ENCODE results near the gene CAPN3. TPM values are rescaled to one million over a fixed set of nuclear protein-coding genes. Genes with fewer than 3 reads are reported as not detected.

CAPN3 gene
- total and polyA plus RNA-seq, 2 experiments from 2014 or later = 0.84 to 1.1 TPM

GRCh38 chr15:42394106-42394505 lies 34.8 kb downstream of the CAPN3 start:
- H3K4me1 ChIP-seq (ENCODE audit: insufficient read depth) = no peaks in the 10 kb centered on the region
- no peaks in the 10 kb centered on the region for H3K79me2 ChIP-seq (replicated peaks; ENCODE audit: insufficient read depth)
- 0 out of 2 replicates have a peak, but pooled peaks cover 7% of the 10 kb centered on the region for H3K9me2 ChIP-seq (ENCODE audit: insufficient read depth)
- no peak overlapping the region for H3K4me3 Mint-ChIP-seq
- H3K36me3 ChIP-seq (ENCODE audit: insufficient read depth) = no peaks in the 10 kb centered on the region
- H3K36me3 Mint-ChIP-seq (ENCODE audit: low read depth) = no peaks in the 10 kb centered on the region
- H3K27ac Mint-ChIP-seq = no peak overlapping the region; the same call in 1 of the 2 replicates
- H3F3A ChIP-seq (replicated peaks; ENCODE audit: low read depth) = no peaks in the 10 kb centered on the region
- H3K9me3 Mint-ChIP-seq = no peaks in the 10 kb centered on the region; the same call in 1 of the 3 replicates
- no peaks in the 10 kb centered on the region for H4K20me1 ChIP-seq (replicated peaks; ENCODE audit: insufficient read depth)
- H3K4me3 ChIP-seq = no peak overlapping the region
- no peak for ATAC-seq
- H3K27ac ChIP-seq (ENCODE audit: low read depth) = no peak overlapping the region
- no peaks in the 10 kb centered on the region for H3K27me3 ChIP-seq (ENCODE audit: insufficient read depth)
- no peak overlapping the region for H3K4me2 ChIP-seq
- H3K4me1 Mint-ChIP-seq = no peaks in the 10 kb centered on the region
- no peak for DNase-seq (ENCODE audit: low spot score)
- TF ChIP-seq ZNF462 (CRISPR knock-in tag; IDR thresholded peaks at IDR 0.05) = no peak
- TF ChIP-seq POLR2AphosphoS5 (IDR thresholded peaks at IDR 0.05; ENCODE audit: low read depth) = no peak
- no peak for TF ChIP-seq JUNB (IDR thresholded peaks at IDR 0.05; ENCODE audit: unreplicated experiment)
- no peak for TF ChIP-seq STAT1 (IDR thresholded peaks at IDR 0.05; ENCODE audit: unreplicated experiment)
- no peak for TF ChIP-seq ZNF114 (CRISPR knock-in tag; IDR thresholded peaks at IDR 0.05)
- TF ChIP-seq, protein P1, sequence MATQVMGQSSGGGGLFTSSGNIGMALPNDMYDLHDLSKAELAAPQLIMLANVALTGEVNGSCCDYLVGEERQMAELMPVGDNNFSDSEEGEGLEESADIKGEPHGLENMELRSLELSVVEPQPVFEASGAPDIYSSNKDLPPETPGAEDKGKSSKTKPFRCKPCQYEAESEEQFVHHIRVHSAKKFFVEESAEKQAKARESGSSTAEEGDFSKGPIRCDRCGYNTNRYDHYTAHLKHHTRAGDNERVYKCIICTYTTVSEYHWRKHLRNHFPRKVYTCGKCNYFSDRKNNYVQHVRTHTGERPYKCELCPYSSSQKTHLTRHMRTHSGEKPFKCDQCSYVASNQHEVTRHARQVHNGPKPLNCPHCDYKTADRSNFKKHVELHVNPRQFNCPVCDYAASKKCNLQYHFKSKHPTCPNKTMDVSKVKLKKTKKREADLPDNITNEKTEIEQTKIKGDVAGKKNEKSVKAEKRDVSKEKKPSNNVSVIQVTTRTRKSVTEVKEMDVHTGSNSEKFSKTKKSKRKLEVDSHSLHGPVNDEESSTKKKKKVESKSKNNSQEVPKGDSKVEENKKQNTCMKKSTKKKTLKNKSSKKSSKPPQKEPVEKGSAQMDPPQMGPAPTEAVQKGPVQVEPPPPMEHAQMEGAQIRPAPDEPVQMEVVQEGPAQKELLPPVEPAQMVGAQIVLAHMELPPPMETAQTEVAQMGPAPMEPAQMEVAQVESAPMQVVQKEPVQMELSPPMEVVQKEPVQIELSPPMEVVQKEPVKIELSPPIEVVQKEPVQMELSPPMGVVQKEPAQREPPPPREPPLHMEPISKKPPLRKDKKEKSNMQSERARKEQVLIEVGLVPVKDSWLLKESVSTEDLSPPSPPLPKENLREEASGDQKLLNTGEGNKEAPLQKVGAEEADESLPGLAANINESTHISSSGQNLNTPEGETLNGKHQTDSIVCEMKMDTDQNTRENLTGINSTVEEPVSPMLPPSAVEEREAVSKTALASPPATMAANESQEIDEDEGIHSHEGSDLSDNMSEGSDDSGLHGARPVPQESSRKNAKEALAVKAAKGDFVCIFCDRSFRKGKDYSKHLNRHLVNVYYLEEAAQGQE (IDR thresholded peaks at IDR 0.05; ENCODE audit: unreplicated experiment) = no peak
- TF ChIP-seq NANOG (IDR thresholded peaks at IDR 0.05; ENCODE audit: borderline replicate concordance) = no peak
- H2AFZ ChIP-seq = peak overlapping the region; percentile 66; the same call in 1 of the 2 replicates
- no peaks in the 10 kb centered on the region for H3K27me3 Mint-ChIP-seq (ENCODE audit: insufficient read depth, low read depth, poor library complexity)

Data from GM23338 (cell line).